NCI-H748 treated with DMSO at 0.1 percent for 48 hours (cell line): ENCODE data around the gene ZNF438.
"Not testable (repeated sequence)": the region's sequence is repeated elsewhere in the genome, so short reads cannot be mapped to it uniquely, and the experiment has no call there.

Experiments
- DNase-seq: peaks from one replicate; lab custom pipeline; 2025; lab: John Stamatoyannopoulos, UW

ZNF438 gene

GRCh38 chr10:30935078-30935477 is 96.6 kb downstream of the ZNF438 start:
- no peak for DNase-seq

- DNase-seq: no peak
These were observed 100.6 kb downstream of the ZNF438 start for GRCh38 chr10:30931094-30931493.

DNA sequence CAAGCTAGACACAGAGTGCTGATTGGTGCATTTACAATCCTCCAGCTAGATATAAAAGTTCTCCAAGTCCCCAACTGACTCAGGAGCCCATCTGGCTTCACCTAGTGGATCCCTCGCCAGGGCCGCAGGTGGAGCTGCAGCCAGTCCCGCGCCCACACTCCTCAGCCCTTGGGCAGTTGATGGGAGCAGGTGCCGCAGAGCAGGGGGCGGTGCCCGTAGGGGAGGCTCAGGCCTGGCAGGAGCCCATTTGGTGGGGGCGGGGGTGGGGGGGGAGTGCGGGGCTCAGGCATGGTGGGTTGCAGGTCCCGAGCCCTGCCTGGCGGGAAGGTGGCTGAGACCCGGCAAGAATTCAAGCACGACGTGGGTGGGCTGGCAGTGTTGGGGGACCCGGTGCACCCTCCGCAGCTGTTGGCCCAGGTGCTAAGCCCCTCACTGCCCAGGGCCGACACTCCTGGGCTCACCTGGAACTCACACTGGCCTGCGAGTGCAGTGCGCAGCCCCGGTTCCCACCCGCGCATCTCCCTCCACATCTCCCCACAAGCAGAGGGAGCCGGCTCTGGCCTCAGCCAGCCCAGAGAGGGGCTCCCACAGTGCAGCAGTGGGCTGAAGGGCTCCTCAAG is 101.7 kb downstream of the ZNF438 start:
- DNase-seq: no peak

GRCh38 chr10:30929311-30929729 is 102.3 kb downstream of the ZNF438 start:
- DNase-seq: not testable (repeated sequence)

- DNase-seq: no peak
These were observed 102.9 kb downstream of the ZNF438 start for GRCh38 chr10:30928742-30929141.

DNA sequence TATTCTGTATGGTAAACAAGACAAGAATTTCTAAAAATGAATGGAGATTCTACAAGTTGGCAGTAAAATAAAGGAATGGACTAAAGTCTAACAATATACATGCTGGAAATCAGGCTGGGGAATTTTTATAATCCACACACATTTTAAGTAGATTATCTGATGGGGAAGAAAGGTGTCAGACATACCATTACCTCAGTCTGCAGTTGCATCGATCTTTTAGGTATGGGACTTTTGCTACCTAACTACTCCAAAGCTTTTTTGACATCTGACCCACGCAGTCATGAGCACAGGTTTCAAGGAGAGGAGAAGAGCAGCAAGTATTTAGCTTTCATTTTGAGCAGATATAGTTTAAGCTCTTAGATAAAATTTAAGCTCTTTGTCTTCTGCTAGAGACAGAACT is 113.0 kb downstream of the ZNF438 start:
- no peak for DNase-seq

DNA sequence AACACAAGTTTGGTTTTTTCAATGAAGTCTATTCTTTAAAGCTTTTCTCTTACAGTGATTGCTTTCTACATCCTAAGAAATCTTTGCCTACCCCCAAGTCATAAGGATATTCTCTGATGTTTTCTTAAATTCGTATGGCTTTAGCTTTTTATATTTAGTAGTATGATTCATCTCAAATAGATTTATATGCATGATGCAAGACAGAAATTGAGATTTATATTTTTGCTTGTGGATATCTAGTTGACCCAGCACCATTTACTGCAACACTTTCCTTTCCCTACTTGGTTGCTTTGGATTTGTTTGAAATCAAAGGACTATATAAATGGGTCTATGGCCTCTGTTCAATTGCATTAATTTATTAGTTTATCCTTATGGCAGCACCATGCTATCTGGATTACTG is 113.9 kb downstream of the ZNF438 start:
- no peak for DNase-seq

- DNase-seq: no peak
These were observed 114.6 kb downstream of the ZNF438 start for GRCh38 chr10:30917067-30917466.

DNA sequence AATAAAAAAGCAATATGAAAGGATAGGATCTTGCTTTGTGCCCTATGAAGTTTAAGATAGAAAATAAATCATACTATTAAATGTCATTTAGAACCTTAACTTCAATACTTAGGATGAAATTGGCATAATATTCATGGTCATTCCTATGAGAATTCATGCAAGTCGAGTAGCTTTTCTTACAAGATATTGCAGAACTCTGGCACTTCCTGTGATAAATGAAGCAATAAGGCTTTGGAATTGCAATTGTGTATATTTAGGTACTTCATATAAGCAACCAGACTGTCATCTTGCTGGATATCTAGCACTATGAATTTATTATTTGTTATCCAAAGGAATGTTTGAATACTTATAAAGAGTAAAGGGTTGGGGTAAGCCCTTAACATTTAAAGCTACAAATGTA is 116.5 kb downstream of the ZNF438 start:
- DNase-seq: no peak

- no peak for DNase-seq
These were observed 120.3 kb downstream of the ZNF438 start for GRCh38 chr10:30911303-30911863.

DNA sequence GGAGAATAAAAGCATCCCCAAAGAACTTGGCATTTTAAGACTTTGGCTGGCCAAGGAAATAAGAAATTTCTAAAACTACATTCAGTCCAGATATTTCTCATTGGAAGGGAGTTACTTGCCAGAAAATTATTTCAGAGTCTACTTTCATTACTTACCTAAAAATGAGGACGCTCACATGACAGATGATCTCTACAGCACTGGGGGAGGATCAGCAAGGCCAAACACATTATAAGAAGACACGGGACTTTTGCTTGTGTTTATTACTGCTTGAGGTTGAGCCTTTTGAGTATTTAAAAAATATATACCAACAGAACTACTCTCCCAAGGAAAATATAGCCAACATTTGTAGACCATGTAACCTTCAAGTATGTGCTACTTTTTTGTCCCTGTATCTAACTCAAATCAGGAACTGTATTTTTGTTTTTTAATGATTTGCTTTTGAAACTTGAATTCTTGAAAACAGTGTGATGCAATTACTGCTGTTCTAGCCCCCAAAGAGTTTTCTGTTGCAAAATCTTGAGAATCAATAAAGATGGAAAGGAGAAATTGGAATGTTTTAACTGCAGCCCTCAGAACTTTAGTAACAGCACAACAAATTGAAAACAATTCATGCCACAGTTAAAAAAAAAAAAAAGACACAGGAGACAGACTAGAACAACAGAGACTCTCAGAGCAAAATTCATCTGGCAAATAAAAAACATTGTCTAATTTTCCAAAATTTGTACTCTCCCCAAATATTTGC is 128.1 kb downstream of the ZNF438 start:
- DNase-seq: no peak

GRCh38 chr10:30902621-30903396 is 128.9 kb downstream of the ZNF438 start:
- no peak for DNase-seq

- not testable (repeated sequence) for DNase-seq
These were observed 130.2 kb downstream of the ZNF438 start for GRCh38 chr10:30901487-30901886.

- no peak for DNase-seq
These were observed 132.7 kb downstream of the ZNF438 start for GRCh38 chr10:30898964-30899363.

GRCh38 chr10:30897547-30897946 is 134.1 kb downstream of the ZNF438 start:
- no peak for DNase-seq

- no peak for DNase-seq
These were observed 134.6 kb downstream of the ZNF438 start for GRCh38 chr10:30897048-30897447.

DNA sequence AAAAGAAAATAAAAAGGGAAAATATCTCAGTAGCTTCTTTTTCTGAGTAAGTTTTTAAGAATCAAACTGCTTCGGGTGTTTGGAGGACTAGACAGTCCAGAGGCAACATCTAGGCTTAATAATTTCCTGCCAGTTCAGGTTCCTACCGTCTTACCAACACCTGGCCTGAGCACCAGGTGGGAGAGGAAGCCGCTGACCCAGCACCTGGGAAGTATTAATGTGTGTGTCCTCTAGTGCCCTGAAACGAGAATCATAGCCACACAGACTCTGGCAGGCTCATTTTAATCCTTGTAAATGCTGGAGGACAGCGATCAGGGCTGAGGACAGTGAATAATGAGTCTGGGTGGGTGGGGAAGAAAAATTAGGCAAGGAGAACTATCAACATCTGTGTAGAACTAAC is 137.4 kb downstream of the ZNF438 start:
- DNase-seq: no peak

DNA sequence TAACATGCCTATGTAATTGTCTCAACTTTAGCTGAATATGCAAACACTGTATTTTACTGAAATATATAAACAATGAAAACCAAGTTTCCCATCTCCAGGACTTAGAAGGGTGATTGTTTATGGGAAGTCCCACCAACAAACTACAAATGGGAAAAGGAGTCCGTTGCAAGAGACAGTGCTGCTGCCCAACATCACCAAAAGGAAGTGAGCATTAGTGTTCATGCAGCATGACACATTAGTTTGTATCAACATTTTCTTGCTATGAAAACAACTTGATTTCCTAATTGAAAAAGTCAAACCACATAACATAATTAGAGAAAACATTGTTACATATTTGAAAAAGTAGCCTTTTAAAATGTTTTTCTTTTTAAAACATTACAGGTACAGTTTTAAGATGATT is 138.5 kb downstream of the ZNF438 start:
- no peak for DNase-seq

GRCh38 chr10:30887839-30888238 is 143.8 kb downstream of the ZNF438 start:
- DNase-seq: no peak

DNA sequence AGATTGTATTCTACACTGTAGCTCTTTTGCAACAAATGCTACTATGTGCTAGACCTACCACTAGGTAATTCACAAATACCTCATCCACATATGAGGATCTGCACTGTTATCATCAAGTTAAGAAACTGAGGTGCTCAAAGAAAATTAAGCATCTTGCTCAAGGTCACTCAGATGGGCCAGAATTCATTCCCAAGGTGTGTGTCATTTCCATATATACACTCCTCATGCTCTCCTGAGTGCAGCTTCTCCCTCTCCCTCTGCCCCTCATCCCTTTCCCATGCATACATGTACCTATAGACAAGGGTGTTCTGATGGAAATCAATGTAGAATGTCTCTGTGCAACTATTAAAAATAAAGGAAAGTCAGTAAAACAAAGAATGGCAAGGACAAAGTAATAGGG is 146.2 kb downstream of the ZNF438 start:
- DNase-seq: no peak

DNA sequence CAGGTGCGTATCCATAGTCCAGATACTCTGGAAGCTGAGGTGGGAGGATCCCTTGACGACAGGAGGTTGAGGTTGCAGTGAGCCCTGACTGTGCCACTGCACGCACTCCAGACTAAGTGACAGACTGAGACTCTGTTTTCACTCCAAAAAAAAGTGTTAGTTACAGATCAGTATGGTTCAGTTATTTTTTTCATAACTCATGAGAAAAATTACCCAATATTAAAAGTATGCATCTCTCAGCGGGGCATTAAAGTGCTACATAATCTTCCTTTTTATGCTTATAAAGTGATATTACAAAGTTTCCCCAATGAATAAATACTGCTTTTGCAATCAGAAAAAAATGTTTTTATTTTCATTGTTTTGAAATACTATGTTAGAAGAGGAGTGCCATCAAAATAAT is 147.9 kb downstream of the ZNF438 start:
- DNase-seq: no peak

- DNase-seq: no peak
These were observed 148.5 kb downstream of the ZNF438 start for GRCh38 chr10:30883116-30883515.

- no peak for DNase-seq
These were observed 149.4 kb downstream of the ZNF438 start for GRCh38 chr10:30882281-30882680.
